HG03139 (cell line): ENCODE results near the gene ALPG.

Experiments used
- ATAC-seq: cut with Tn5 transposase; IDR thresholded peaks from one replicate; pipeline ENCODE4 v1.9.1; 2021; ENCODE audit not compliant: unreplicated experiment

Gene ALPG

GRCh38 chr2:232456296-232457120 is 49.9 kb downstream of the ALPG start:
- ATAC-seq = no peak

- ATAC-seq = no peak
These were observed 50.7 kb downstream of the ALPG start for GRCh38 chr2:232457121-232458011.

- ATAC-seq = no peak
These were observed 51.5 kb downstream of the ALPG start for GRCh38 chr2:232458051-232458660.

DNA sequence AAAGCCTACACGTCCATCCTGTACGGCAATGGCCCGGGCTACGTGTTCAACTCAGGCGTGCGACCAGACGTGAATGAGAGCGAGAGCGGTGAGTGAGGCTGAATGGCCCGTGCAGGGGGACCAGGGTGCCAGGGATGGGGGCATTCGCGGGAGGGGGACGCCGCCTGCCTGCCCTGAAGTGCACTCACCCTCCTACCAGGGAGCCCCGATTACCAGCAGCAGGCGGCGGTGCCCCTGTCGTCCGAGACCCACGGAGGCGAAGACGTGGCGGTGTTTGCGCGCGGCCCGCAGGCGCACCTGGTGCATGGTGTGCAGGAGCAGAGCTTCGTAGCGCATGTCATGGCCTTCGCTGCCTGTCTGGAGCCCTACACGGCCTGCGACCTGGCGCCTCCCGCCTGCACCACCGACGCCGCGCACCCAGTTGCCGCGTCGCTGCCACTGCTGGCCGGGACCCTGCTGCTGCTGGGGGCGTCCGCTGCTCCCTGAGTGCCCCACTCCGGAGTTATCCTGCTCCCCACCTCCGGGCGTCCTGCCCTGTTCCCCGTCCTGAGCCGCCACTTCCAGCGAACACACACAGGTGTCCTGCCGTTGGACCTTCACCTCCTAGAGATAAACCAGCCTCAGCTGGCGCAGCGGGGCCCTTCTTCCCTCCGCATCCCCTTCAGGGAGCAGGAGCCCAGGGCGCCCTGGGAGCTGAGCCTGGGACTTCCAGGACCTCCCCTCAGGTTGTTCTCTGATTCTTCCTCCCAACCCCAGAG is 52.2 kb downstream of the ALPG start:
- no peak for ATAC-seq

DNA sequence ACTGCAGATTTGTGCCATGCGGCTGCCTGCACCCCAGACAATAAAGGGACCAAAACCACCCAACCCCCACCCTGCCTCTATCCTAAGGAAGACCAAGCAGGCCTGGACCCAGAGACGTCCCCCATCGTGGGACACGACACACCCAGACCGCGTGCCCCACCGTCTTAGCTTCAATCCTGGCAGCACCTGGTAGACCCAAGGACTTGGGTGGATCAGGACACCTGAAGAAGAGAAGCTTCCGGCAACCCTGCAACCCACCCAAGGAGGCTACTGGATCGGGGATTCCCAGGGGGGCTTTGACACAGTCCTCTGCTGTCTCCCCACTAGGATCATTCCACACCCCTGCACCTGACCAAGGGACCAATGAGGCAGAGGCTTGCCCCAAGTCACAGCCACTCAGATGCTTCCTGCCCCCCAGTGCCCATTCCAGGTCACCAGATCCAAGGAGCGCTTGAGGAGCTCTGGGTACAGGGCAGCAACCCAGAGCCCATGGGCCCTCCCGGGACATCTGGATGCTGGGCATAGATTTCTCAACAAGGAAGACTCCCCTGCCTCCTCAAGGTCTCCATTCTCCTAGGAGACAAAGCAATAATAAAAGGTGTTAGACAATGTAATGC is 52.9 kb downstream of the ALPG start:
- no peak for ATAC-seq

DNA sequence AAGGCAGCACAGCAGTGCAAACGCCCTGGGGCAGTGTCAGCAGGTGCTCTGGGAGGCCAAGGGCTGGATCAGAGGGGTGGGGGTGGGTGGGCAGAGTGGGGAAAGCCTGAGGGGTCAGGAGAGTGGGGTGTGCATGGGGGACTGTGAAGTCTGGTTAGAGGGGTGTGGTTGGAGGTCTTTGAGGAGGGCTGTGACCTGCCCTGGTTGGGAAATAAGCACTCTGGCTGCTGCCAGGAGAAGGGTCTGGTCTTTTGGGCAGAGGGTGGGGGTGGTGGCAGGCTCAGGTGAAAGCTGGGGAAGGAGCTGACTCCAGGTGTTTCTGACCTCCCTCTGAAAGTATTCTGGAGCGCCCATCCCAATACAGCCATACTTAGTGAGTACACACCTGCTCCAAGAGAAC is 53.5 kb downstream of the ALPG start:
- no peak for ATAC-seq
